Glomerular visceral epithelial cell (primary cell): ENCODE results near the gene TMEM117.

Source experiments
- DNase-seq: peaks from one replicate; pipeline ENCODE4 v3.0.0-alpha.2; 2016; ENCODE audit errors: extremely low spot score

The TMEM117 gene

GRCh38 chr12:44379831-44380230, 544.0 kb downstream of the TMEM117 start:
- no peak for DNase-seq

DNA sequence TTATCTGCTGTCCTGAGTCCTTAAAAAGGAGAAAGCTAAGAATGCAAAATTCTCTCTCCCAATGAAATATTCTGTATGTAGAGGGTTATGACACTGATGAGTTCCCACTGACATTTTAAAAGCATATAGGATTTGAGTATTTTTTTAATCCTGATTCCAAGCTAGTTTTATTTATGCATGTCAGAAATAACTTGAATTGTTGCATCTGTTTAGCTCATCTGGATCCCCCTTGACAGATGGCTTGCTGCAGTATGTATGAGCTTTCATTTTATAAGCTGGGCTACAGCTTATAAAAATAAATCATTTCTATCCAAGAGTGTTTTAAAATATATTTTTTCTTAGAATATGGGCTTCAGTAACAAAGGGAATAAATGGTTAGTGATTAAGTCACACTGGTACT, 545.0 kb downstream of the TMEM117 start:
- no peak for DNase-seq

GRCh38 chr12:44381341-44381740, 545.5 kb downstream of the TMEM117 start:
- no peak for DNase-seq

DNA sequence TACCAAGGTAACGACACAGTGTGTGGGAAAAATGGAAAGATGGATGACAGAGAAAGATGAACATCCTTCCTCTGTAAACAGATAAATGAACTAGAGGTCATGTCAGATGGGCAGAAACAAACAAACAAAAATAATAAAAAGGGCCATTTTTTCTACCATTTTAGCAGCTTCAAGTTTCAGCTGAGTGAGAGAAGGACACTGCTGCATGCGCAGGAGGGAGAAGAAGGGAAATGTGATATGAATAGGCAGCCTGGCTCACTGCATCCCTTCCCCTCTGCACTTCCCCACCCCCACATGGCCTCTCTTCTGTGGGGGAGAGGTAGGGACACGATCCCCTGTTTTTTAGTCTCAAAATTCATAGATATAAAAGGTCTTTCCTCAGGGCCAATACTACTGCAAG, 548.3 kb downstream of the TMEM117 start:
- no peak for DNase-seq

DNA sequence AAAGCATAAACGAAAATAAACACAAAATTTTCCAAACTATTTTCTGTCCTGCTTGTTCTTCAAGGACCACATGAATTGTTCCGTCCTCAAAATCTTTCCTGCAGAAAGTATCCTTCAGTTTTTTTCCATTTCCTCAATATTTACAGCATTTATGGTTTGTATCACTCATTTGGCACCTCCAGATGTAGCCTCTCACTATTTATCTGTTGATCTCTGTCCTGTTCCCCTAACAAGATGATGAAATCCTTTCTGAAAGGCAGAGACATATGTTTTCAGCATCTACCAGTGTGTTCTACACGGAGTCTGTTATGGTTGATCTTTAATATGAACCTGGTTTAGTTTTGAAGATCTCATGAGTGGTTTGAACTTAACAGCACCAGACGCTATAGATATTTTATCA, 550.1 kb downstream of the TMEM117 start:
- DNase-seq, result no peak

GRCh38 chr12:44387581-44387980, 551.7 kb downstream of the TMEM117 start:
- DNase-seq, result no peak

GRCh38 chr12:44389038-44389437, 553.2 kb downstream of the TMEM117 start:
- no peak for DNase-seq

- no peak for DNase-seq
Measured at GRCh38 chr12:44389896-44390295, 554.0 kb downstream of the TMEM117 start.

- no peak for DNase-seq
Measured at GRCh38 chr12:44397631-44398030, 561.8 kb downstream of the TMEM117 start.

GRCh38 chr12:44403185-44403584, 567.3 kb downstream of the TMEM117 start:
- no peak for DNase-seq

- DNase-seq, result no peak
Measured at GRCh38 chr12:44405297-44405696, 569.4 kb downstream of the TMEM117 start.

DNA sequence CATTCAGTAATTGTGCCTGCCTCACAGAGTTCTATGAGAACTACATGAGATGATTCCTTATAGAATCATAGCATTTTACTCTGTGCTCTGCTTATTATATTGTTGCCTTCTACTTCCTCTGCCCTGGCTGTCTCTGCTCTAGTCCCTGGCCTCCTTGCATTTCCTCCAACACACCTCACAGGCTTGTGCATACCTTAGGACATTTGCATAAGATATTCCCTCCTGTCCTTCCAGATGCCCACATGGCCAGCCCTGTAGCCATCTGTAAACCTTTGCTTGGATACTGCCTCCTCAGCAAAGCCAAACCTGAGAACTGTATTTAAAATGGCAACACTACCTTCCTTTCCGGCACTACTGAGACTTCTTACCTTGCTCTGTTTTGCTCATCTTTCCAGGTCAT, 586.7 kb downstream of the TMEM117 start:
- no peak for DNase-seq

GRCh38 chr12:44428825-44429224, 592.9 kb downstream of the TMEM117 start:
- no peak for DNase-seq

DNA sequence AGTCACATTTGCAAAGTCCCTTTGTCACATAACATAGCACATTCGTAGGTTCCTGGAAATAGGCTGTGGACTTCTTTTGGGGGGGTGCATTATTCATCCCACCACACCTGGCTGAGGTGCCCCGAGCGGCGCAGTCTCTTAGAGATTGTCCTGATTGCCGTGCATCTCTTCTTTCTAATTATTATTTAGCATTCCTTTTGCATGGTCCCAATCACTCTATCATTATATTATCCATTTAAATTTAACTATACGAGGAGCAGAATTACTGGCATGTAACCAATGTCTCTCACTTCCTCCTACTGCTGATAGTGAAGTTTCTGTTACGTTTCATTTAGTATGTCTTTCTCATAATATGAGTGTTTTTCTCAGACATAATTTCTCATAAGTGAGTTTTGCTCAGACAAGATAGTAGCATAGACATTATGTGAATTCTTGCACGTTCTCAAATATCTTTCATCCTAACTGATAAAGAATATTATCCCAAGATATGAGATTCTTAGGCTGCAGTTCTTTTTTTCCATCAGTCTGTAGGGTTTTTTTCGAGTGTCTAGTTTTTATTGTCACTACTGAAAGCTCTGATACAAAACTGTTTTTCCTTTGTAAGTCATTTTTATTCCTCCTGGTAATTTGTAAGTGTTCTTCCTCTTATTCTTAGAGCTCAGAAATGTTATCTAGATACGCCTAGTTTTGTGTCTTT, 595.9 kb downstream of the TMEM117 start:
- DNase-seq, result no peak

- DNase-seq, result no peak
Measured at GRCh38 chr12:44433659-44434058, 597.8 kb downstream of the TMEM117 start.

GRCh38 chr12:44436756-44437155, 600.9 kb downstream of the TMEM117 start:
- no peak for DNase-seq
